GM20000 (cell line): Measurements from ENCODE around the gene NEK5.

Experiments used
- DNase-seq: peaks from one replicate; pipeline ENCODE4 v3.0.0; 2012; ENCODE audit warnings: low spot score
- TF ChIP-seq, protein P1 (sequence below): IDR thresholded peaks from 2 replicates; pipeline ENCODE4 v1.5.1; 2012; ENCODE audit warnings: mild to moderate bottlenecking, control low read depth; ENCODE audit errors: extremely low read depth, missing control alignments

NEK5 gene

GRCh38 chr13:52053460-52053859 lies 75.4 kb downstream of the NEK5 start:
- DNase-seq = no peak
- TF ChIP-seq, protein P1, sequence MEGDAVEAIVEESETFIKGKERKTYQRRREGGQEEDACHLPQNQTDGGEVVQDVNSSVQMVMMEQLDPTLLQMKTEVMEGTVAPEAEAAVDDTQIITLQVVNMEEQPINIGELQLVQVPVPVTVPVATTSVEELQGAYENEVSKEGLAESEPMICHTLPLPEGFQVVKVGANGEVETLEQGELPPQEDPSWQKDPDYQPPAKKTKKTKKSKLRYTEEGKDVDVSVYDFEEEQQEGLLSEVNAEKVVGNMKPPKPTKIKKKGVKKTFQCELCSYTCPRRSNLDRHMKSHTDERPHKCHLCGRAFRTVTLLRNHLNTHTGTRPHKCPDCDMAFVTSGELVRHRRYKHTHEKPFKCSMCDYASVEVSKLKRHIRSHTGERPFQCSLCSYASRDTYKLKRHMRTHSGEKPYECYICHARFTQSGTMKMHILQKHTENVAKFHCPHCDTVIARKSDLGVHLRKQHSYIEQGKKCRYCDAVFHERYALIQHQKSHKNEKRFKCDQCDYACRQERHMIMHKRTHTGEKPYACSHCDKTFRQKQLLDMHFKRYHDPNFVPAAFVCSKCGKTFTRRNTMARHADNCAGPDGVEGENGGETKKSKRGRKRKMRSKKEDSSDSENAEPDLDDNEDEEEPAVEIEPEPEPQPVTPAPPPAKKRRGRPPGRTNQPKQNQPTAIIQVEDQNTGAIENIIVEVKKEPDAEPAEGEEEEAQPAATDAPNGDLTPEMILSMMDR = no peak

GRCh38 chr13:52051400-52051799 lies 77.5 kb downstream of the NEK5 start:
- no peak for DNase-seq

DNA sequence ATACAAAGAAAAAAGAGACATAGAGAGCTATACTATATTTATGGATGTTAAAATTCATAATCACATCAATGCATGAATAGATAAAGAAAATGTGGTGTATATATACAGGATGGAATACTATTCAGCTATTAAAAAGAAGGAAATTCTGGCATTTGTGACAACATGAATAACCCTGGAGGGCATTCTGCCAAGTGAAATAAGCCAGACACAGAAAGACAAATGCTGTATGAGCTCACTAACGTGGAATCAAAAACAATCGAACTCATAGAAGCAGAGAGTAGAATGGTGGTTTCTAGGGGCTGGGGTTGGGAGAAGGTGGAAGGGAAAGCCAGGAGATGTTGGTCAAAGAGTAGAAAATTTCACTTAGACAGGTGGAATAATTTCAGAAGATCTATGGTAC lies 80.4 kb downstream of the NEK5 start:
- no peak for DNase-seq

More at GRCh38 chr13:52051400-52051799, 77.5 kb downstream of the NEK5 start:
- TF ChIP-seq, protein P1 = no peak

GRCh38 chr13:52047463-52047862 lies 81.4 kb downstream of the NEK5 start:
- TF ChIP-seq, protein P1 = no peak
- no peak for DNase-seq

More for the DNA sequence above, 80.4 kb downstream of the NEK5 start:
- TF ChIP-seq, protein P1 = no peak

DNA sequence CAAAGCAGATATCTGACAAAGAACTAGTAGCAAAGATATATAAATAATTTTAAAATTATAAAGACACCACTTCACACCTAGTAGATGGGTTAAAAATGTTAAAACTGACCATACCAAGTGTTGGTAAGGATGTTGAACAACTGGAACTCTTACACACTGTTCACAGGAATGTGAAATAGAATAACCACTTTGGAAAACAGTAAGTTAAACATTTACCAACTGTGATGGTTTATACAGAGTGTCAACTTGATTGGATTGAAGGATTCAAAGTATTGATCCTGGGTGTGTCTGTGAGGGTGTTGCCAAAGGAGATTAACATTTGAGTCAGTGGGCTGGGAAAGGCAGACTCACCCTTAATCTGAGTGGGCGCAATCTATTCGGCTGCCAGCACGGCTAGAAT lies 85.2 kb downstream of the NEK5 start:
- DNase-seq = no peak
- TF ChIP-seq, protein P1 = no peak

GRCh38 chr13:52036037-52036436 lies 92.8 kb downstream of the NEK5 start:
- TF ChIP-seq, protein P1 = no peak
- DNase-seq = no peak

DNA sequence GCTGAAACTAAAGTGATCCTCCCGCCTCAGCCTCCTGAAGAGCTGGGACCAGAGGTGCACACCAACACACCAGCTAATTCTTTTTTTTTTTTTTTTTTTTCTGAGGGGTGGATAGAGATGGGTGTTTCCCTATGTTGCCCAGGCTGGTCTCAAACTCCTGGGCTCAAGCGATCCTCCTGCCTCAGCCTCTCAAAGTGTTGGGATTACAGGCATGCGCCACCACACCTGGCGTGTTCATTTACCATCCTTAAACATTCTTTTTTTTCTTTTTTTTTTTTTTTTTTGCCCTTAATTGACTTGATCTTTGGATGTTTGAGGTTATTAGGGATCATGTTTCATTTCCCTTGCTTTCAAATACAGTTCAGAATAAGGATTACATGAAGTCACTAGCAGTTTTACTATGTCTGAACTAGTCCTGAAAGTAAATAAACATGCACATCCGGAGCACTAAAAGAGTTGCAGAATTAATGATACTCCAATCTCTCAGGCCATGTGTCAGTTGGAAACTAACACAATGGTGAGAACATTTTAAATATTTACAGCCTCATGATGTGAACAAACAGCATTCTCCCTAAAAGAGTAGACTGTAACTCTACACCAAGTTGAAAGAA lies 94.2 kb downstream of the NEK5 start:
- DNase-seq = no peak
- TF ChIP-seq, protein P1 = no peak
